ENCODE measurements around the gene GPR35.
"Not testable (repeated sequence)": the region's sequence is repeated elsewhere in the genome, so short reads cannot be mapped to it uniquely, and the experiment has no call there.

GPR35 gene

GRCh38 chr2:240604939-240605716, 20.2 kb upstream of the GPR35 start:
- Histone ChIP-seq H3K36me3 (ENCODE audit: control insufficient read depth, low read depth, low read length) (no peaks in the 10 kb centered on the region), H3K9me3 (ENCODE audit: control insufficient read depth, low read depth, low read length) (no peaks in the 10 kb centered on the region), H3K27me3 (ENCODE audit: control insufficient read depth, insufficient read depth, low read length) (no peaks in the 10 kb centered on the region), H3K4me3 (ENCODE audit: low read length) (no peak overlapping the region), H3K27ac (ENCODE audit: low read length) (no peak overlapping the region), H3K9ac (ENCODE audit: low read length) (no peak overlapping the region), H3K4me1 (ENCODE audit: control insufficient read depth, low read depth, low read length) (no peaks in the 10 kb centered on the region)

- Histone ChIP-seq H3K4me1 (ENCODE audit: control insufficient read depth, low read depth, low read length) (no peaks in the 10 kb centered on the region), H3K9me3 (ENCODE audit: control insufficient read depth, low read depth, low read length) (no peaks in the 10 kb centered on the region), H3K27ac (ENCODE audit: low read length) (no peak overlapping the region), H3K4me3 (ENCODE audit: low read length) (no peak overlapping the region), H3K27me3 (ENCODE audit: control insufficient read depth, insufficient read depth, low read length) (no peaks in the 10 kb centered on the region), H3K36me3 (ENCODE audit: control insufficient read depth, low read depth, low read length) (no peaks in the 10 kb centered on the region), H3K9ac (ENCODE audit: low read length) (no peak overlapping the region)
These were observed 19.2 kb upstream of the GPR35 start for GRCh38 chr2:240605867-240606743.

- H3K9me3 ChIP-seq (ENCODE audit: control insufficient read depth, low read depth, low read length) = peaks cover 17% of the 10 kb centered on the region
- H3K27ac ChIP-seq (ENCODE audit: low read length) = no peak overlapping the region
- H3K4me1 ChIP-seq (ENCODE audit: control insufficient read depth, low read depth, low read length) = no peaks in the 10 kb centered on the region
- no peaks in the 10 kb centered on the region for H3K36me3 ChIP-seq (ENCODE audit: control insufficient read depth, low read depth, low read length)
- no peak overlapping the region for H3K9ac ChIP-seq (ENCODE audit: low read length)
- H3K4me3 ChIP-seq (ENCODE audit: low read length) = no peak overlapping the region
- no peaks in the 10 kb centered on the region for H3K27me3 ChIP-seq (ENCODE audit: control insufficient read depth, insufficient read depth, low read length)
These were observed 13.6 kb upstream of the GPR35 start for GRCh38 chr2:240611601-240612210.

GRCh38 chr2:240613781-240614180, 11.5 kb upstream of the GPR35 start:
- Histone ChIP-seq H3K27ac (ENCODE audit: low read length) (no peak overlapping the region), H3K27me3 (ENCODE audit: control insufficient read depth, insufficient read depth, low read length) (no peaks in the 10 kb centered on the region), H3K9ac (ENCODE audit: low read length) (no peak overlapping the region), H3K9me3 (ENCODE audit: control insufficient read depth, low read depth, low read length) (peaks cover 29% of the 10 kb centered on the region), H3K4me3 (ENCODE audit: low read length) (no peak overlapping the region), H3K4me1 (ENCODE audit: control insufficient read depth, low read depth, low read length) (no peaks in the 10 kb centered on the region), H3K36me3 (ENCODE audit: control insufficient read depth, low read depth, low read length) (no peaks in the 10 kb centered on the region)

- H3K4me1 ChIP-seq (ENCODE audit: control insufficient read depth, low read depth, low read length) = no peaks in the 10 kb centered on the region
- no peaks in the 10 kb centered on the region for H3K27me3 ChIP-seq (ENCODE audit: control insufficient read depth, insufficient read depth, low read length)
- H3K27ac ChIP-seq (ENCODE audit: low read length) = no peak overlapping the region
- H3K9ac ChIP-seq (ENCODE audit: low read length) = no peak overlapping the region
- no peaks in the 10 kb centered on the region for H3K36me3 ChIP-seq (ENCODE audit: control insufficient read depth, low read depth, low read length)
- H3K9me3 ChIP-seq (ENCODE audit: control insufficient read depth, low read depth, low read length) = peaks cover 29% of the 10 kb centered on the region
- no peak overlapping the region for H3K4me3 ChIP-seq (ENCODE audit: low read length)
These were observed 10.9 kb upstream of the GPR35 start for GRCh38 chr2:240614391-240614790.

GRCh38 chr2:240615396-240615795, 9.9 kb upstream of the GPR35 start:
- Histone ChIP-seq H3K4me3 (ENCODE audit: low read length) (no peak overlapping the region), H3K36me3 (ENCODE audit: control insufficient read depth, low read depth, low read length) (no peaks in the 10 kb centered on the region), H3K9ac (ENCODE audit: low read length) (no peak overlapping the region), H3K9me3 (ENCODE audit: control insufficient read depth, low read depth, low read length) (peaks cover 29% of the 10 kb centered on the region), H3K27me3 (ENCODE audit: control insufficient read depth, insufficient read depth, low read length) (no peaks in the 10 kb centered on the region), H3K4me1 (ENCODE audit: control insufficient read depth, low read depth, low read length) (no peaks in the 10 kb centered on the region), H3K27ac (ENCODE audit: low read length) (no peak overlapping the region)

GRCh38 chr2:240615820-240616547, 9.3 kb upstream of the GPR35 start:
- peaks cover 29% of the 10 kb centered on the region for H3K9me3 ChIP-seq (ENCODE audit: control insufficient read depth, low read depth, low read length)
- no peaks in the 10 kb centered on the region for H3K4me1 ChIP-seq (ENCODE audit: control insufficient read depth, low read depth, low read length)
- H3K9ac ChIP-seq (ENCODE audit: low read length) = no peak overlapping the region
- no peaks in the 10 kb centered on the region for H3K36me3 ChIP-seq (ENCODE audit: control insufficient read depth, low read depth, low read length)
- H3K4me3 ChIP-seq (ENCODE audit: low read length) = no peak overlapping the region
- no peaks in the 10 kb centered on the region for H3K27me3 ChIP-seq (ENCODE audit: control insufficient read depth, insufficient read depth, low read length)
- no peak overlapping the region for H3K27ac ChIP-seq (ENCODE audit: low read length)

- not testable (repeated sequence) for H3K27me3 ChIP-seq (ENCODE audit: control insufficient read depth, insufficient read depth, low read length); H3K9ac ChIP-seq (ENCODE audit: low read length); H3K4me3 ChIP-seq (ENCODE audit: low read length); H3K36me3 ChIP-seq (ENCODE audit: control insufficient read depth, low read depth, low read length); H3K4me1 ChIP-seq (ENCODE audit: control insufficient read depth, low read depth, low read length); H3K27ac ChIP-seq (ENCODE audit: low read length)
- peaks cover 29% of the 10 kb centered on the region for H3K9me3 ChIP-seq (ENCODE audit: control insufficient read depth, low read depth, low read length)
These were observed 8.2 kb upstream of the GPR35 start for GRCh38 chr2:240616860-240617666.

- no peak overlapping the region for H3K4me3 ChIP-seq (ENCODE audit: low read length)
- H3K36me3 ChIP-seq (ENCODE audit: control insufficient read depth, low read depth, low read length) = no peaks in the 10 kb centered on the region
- H3K4me1 ChIP-seq (ENCODE audit: control insufficient read depth, low read depth, low read length) = no peaks in the 10 kb centered on the region
- H3K9me3 ChIP-seq (ENCODE audit: control insufficient read depth, low read depth, low read length) = peaks cover 29% of the 10 kb centered on the region
- H3K27ac ChIP-seq (ENCODE audit: low read length) = no peak overlapping the region
- no peaks in the 10 kb centered on the region for H3K27me3 ChIP-seq (ENCODE audit: control insufficient read depth, insufficient read depth, low read length)
- no peak overlapping the region for H3K9ac ChIP-seq (ENCODE audit: low read length)
These were observed 6.5 kb upstream of the GPR35 start for GRCh38 chr2:240618776-240619175.

- Histone ChIP-seq H3K9me3 (ENCODE audit: control insufficient read depth, low read depth, low read length) (peaks cover 25% of the 10 kb centered on the region), H3K4me3 (ENCODE audit: low read length) (no peak overlapping the region), H3K4me1 (ENCODE audit: control insufficient read depth, low read depth, low read length) (no peaks in the 10 kb centered on the region), H3K9ac (ENCODE audit: low read length) (no peak overlapping the region), H3K27me3 (ENCODE audit: control insufficient read depth, insufficient read depth, low read length) (no peaks in the 10 kb centered on the region), H3K36me3 (ENCODE audit: control insufficient read depth, low read depth, low read length) (no peaks in the 10 kb centered on the region), H3K27ac (ENCODE audit: low read length) (no peak overlapping the region)
These were observed 5.7 kb upstream of the GPR35 start for GRCh38 chr2:240619506-240620148.

Data from iPS-18a (cell line).